Measurements from ENCODE around the gene C1orf94.

Gene C1orf94

GRCh38 chr1:34186741-34187494, 10.2 kb downstream of the C1orf94 start:
- H3K4me3 ChIP-seq (replicated peaks; ENCODE audit: low read depth, low read length): no peak overlapping the region
- no peak for TF ChIP-seq CTCF (IDR thresholded peaks at IDR 0.05; ENCODE audit: low read length, missing control alignments)
- DNase-seq (ENCODE audit: low read depth): no peak

- no peak overlapping the region for H3K4me3 ChIP-seq (replicated peaks; ENCODE audit: low read depth, low read length)
- no peak for DNase-seq (ENCODE audit: low read depth)
- TF ChIP-seq CTCF (IDR thresholded peaks at IDR 0.05; ENCODE audit: low read length, missing control alignments): no peak
Measured at GRCh38 chr1:34188418-34188817, 11.7 kb downstream of the C1orf94 start.

- no peak overlapping the region for H3K4me3 ChIP-seq (replicated peaks; ENCODE audit: low read depth, low read length)
- TF ChIP-seq CTCF (IDR thresholded peaks at IDR 0.05; ENCODE audit: low read length, missing control alignments): no peak
Measured at GRCh38 chr1:34188985-34189384, 12.3 kb downstream of the C1orf94 start.

GRCh38 chr1:34190692-34191091, 14.0 kb downstream of the C1orf94 start:
- H3K4me3 ChIP-seq (replicated peaks; ENCODE audit: low read depth, low read length): no peak overlapping the region
- no peak for TF ChIP-seq CTCF (IDR thresholded peaks at IDR 0.05; ENCODE audit: low read length, missing control alignments)
- no peak for DNase-seq (ENCODE audit: low read depth)

More at GRCh38 chr1:34188985-34189384, 12.3 kb downstream of the C1orf94 start:
- no peak for DNase-seq (ENCODE audit: low read depth)

- no peak for DNase-seq (ENCODE audit: low read depth)
- TF ChIP-seq CTCF (IDR thresholded peaks at IDR 0.05; ENCODE audit: low read length, missing control alignments): no peak
- no peak overlapping the region for H3K4me3 ChIP-seq (replicated peaks; ENCODE audit: low read depth, low read length)
Measured at GRCh38 chr1:34192621-34193020, 15.9 kb downstream of the C1orf94 start.

- H3K4me3 ChIP-seq (replicated peaks; ENCODE audit: low read depth, low read length): no peak overlapping the region
- no peak for TF ChIP-seq CTCF (IDR thresholded peaks at IDR 0.05; ENCODE audit: low read length, missing control alignments)
- DNase-seq (ENCODE audit: low read depth): no peak
Measured at GRCh38 chr1:34199927-34200326, 23.2 kb downstream of the C1orf94 start.

GRCh38 chr1:34212673-34213072, 36.0 kb downstream of the C1orf94 start:
- DNase-seq (ENCODE audit: low read depth): no peak
- no peak for TF ChIP-seq CTCF (IDR thresholded peaks at IDR 0.05; ENCODE audit: low read length, missing control alignments)
- no peak overlapping the region for H3K4me3 ChIP-seq (replicated peaks; ENCODE audit: low read depth, low read length)

Measured in fibroblast of pulmonary artery (primary cell).